GM12878 (cell line): ENCODE results near the gene RSPH1.

Source experiments
- BCL11A ChIP-seq: IDR thresholded peaks from 2 replicates; pipeline ENCODE4 v1.6.1; 2011; ENCODE audit warnings: low read depth, low read length
- CREM ChIP-seq: IDR thresholded peaks from 2 replicates; pipeline ENCODE4 v1.6.1; 2014; ENCODE audit warnings: antibody characterized with exemption, low read depth
- EP300 ChIP-seq, 2 experiments: fragments of 150-350 bp in 1 of 2; IDR thresholded peaks; 2 replicates each; pipeline ENCODE4 v1.6.1; 2011 to 2012; ENCODE audit warnings: low read depth in 2 of 2, low read length in 2 of 2, borderline replicate concordance in 1 of 2, improper control_type of control experiment in 1 of 2, inconsistent platforms in 1 of 2; ENCODE audit not compliant: control insufficient read depth in 1 of 2
- JUND ChIP-seq: IDR thresholded peaks from 2 replicates; pipeline ENCODE4 v1.6.1; 2012; ENCODE audit warnings: low read depth, mild to moderate bottlenecking, low read length, improper control_type of control experiment, moderate library complexity
- NFXL1 ChIP-seq: fragments of 450-650 bp; IDR thresholded peaks from 2 replicates; pipeline ENCODE4 v1.6.1; 2017; ENCODE audit warnings: antibody characterized with exemption, mild to moderate bottlenecking, borderline replicate concordance
- POLR2A ChIP-seq: IDR thresholded peaks from 2 replicates; pipeline ENCODE4 v1.6.1; 2011; ENCODE audit warnings: low read depth, mild to moderate bottlenecking, low read length
- TAF1 ChIP-seq: IDR thresholded peaks from 2 replicates; pipeline ENCODE4 v1.6.1; 2011; ENCODE audit warnings: mild to moderate bottlenecking, low read depth, low read length, borderline replicate concordance
- TBL1XR1 ChIP-seq: IDR thresholded peaks from 2 replicates; pipeline ENCODE4 v1.6.1; 2012; ENCODE audit warnings: low read depth, low read length, improper control_type of control experiment
- TF ChIP-seq, protein P1 (sequence below), 3 experiments: IDR thresholded peaks in 2 of 3; conservative IDR thresholded peaks in 1 of 3; 2 replicates each; pipeline ENCODE4 v1.5.1; 2011; ENCODE audit warnings: low read depth in 3 of 3, low read length in 3 of 3, mild to moderate bottlenecking in 3 of 3, control low read depth in 2 of 3, moderate library complexity in 2 of 3, inconsistent platforms in 1 of 3, mixed read lengths in 1 of 3; ENCODE audit not compliant: control insufficient read depth in 2 of 3, insufficient read depth in 1 of 3; ENCODE audit errors: extremely low read depth in 1 of 3
- TF ChIP-seq, protein P2 (sequence below): IDR thresholded peaks from 2 replicates; pipeline ENCODE4 v1.6.1; 2011; ENCODE audit warnings: low read depth, mild to moderate bottlenecking, low read length, moderate library complexity, borderline replicate concordance; ENCODE audit errors: extremely low read depth

DNA sequence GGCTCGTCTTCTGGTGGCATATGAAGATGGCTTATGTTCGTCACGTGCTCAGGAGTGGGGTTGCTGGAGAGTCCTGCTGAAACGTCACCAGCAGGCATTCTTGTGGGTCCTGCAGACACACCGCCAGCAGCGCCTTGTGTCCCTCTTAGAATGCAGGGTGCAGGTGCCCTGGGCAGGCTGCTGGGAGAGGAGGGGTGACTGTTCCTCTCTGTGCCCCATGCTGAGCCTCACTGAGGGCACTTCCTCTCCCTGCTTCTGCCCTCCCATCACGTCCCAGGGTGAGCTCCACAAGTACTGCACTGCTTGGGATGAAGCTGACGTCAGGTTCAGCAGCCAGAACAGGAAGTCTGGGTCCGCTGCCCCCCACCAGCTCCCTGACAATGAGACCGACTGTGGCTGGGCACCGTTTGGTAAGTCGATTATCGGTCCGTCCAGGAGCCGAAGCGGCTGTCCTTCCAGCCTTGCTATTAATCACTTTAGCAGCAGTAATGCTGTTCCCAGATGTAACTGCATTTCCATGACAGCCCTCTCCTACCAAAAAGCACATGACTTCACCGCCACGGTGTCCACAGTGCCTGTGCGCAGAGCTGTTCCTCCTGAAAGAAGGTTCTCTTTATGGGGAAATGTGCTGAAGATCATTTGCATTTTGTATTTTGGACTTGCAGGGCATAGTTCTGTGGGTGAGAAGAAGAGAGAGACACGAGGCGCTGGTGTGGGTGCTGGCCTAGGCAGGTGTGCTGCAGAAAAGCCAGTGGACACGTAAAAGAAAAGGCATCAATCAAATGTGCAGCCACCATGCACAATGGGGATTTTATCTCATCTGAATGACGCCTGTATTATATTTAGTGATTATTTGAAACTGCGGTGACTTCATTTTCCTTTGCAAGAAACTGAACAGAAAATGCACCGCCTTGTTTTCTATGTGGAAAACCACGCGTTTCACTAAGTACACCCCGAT is 38.7 kb upstream of the RSPH1 start:
- TF ChIP-seq, protein P1, sequence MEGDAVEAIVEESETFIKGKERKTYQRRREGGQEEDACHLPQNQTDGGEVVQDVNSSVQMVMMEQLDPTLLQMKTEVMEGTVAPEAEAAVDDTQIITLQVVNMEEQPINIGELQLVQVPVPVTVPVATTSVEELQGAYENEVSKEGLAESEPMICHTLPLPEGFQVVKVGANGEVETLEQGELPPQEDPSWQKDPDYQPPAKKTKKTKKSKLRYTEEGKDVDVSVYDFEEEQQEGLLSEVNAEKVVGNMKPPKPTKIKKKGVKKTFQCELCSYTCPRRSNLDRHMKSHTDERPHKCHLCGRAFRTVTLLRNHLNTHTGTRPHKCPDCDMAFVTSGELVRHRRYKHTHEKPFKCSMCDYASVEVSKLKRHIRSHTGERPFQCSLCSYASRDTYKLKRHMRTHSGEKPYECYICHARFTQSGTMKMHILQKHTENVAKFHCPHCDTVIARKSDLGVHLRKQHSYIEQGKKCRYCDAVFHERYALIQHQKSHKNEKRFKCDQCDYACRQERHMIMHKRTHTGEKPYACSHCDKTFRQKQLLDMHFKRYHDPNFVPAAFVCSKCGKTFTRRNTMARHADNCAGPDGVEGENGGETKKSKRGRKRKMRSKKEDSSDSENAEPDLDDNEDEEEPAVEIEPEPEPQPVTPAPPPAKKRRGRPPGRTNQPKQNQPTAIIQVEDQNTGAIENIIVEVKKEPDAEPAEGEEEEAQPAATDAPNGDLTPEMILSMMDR (IDR thresholded peaks at IDR 0.05 in 2 of 3, conservative IDR thresholded peaks at IDR 0.05 in 1 of 3; ENCODE audit: control insufficient read depth in 2 of 3, extremely low read depth in 1 of 3, insufficient read depth in 1 of 3, low read depth in 3 of 3, low read length in 3 of 3): no peak
- TF ChIP-seq NFXL1 (no peak), BCL11A (peak; percentile 64; the same call in 1 of the 2 replicates), TBL1XR1 (peak; percentile 48; the same call in 1 of the 2 replicates), POLR2A (peak; percentile 39; the same call in 1 of the 2 replicates), JUND (peak; percentile 51; the same call in 1 of the 2 replicates), EP300 (IDR thresholded peaks at IDR 0.05; ENCODE audit: borderline replicate concordance in 1 of 2, control insufficient read depth in 1 of 2, low read depth in 2 of 2, low read length in 2 of 2) (peak; percentile 98 to 99), TAF1 (no peak), CREM (peak; percentile 86)
- TF ChIP-seq, protein P2, sequence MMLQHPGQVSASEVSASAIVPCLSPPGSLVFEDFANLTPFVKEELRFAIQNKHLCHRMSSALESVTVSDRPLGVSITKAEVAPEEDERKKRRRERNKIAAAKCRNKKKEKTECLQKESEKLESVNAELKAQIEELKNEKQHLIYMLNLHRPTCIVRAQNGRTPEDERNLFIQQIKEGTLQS: no peak
